Liver (tissue), 9 donors: ENCODE measurements around the gene ECE1. TPM values are rescaled to one million over a fixed set of nuclear protein-coding genes. Genes with fewer than 3 reads are reported as not detected.

ENCODE experiments used
- DNase-seq: peaks from one replicate; pipeline ENCODE4 v3.0.0-alpha.2; 2017; ENCODE audit warnings: low spot score
- H3K27ac ChIP-seq, 2 donors: one replicate each; pipeline ENCODE4 v1.7.0; 2013; ENCODE audit warnings: inconsistent platforms in 2 of 2, low read length in 2 of 2, control low read depth in 1 of 2, low read depth in 1 of 2, mild to moderate bottlenecking in 1 of 2
- H3K27me3 ChIP-seq, 4 donors: one replicate each; pipeline versions ENCODE4 v1.6.1 to v1.7.0; 2013; ENCODE audit warnings: low read length in 3 of 4, inconsistent platforms in 1 of 4, mild to moderate bottlenecking in 1 of 4, moderate library complexity in 1 of 4; ENCODE audit not compliant: control insufficient read depth in 4 of 4, insufficient read depth in 4 of 4
- H3K36me3 ChIP-seq, 4 donors: one replicate each; pipeline versions ENCODE4 v1.6.1 to v1.7.0; 2013; ENCODE audit warnings: low read length in 3 of 4, mild to moderate bottlenecking in 3 of 4, low read depth in 1 of 4, moderate library complexity in 1 of 4; ENCODE audit not compliant: control insufficient read depth in 4 of 4, insufficient read depth in 3 of 4
- H3K4me1 ChIP-seq, 4 donors: one replicate each; pipeline versions ENCODE4 v1.6.1 to v1.7.0; 2013; ENCODE audit warnings: low read length in 3 of 4, mild to moderate bottlenecking in 3 of 4, moderate library complexity in 1 of 4; ENCODE audit not compliant: control insufficient read depth in 4 of 4, insufficient read depth in 4 of 4
- H3K4me3 ChIP-seq, 3 donors: one replicate each; pipeline versions ENCODE4 v1.6.1 to v1.7.0; 2013; ENCODE audit warnings: low read length in 3 of 3, control low read depth in 1 of 3, low read depth in 1 of 3, mild to moderate bottlenecking in 1 of 3
- H3K9ac ChIP-seq, 2 donors: one replicate each; pipeline ENCODE4 v1.7.0; 2013; ENCODE audit warnings: low read length in 2 of 2, mild to moderate bottlenecking in 2 of 2, moderate library complexity in 2 of 2, control low read depth in 1 of 2, low read depth in 1 of 2
- H3K9me3 ChIP-seq, 4 donors: one replicate each; pipeline versions ENCODE4 v1.6.1 to v1.7.0; 2013; ENCODE audit warnings: low read length in 3 of 4; ENCODE audit not compliant: control insufficient read depth in 4 of 4
- EGR1 ChIP-seq, 2 donors: IDR thresholded peaks; 2 replicates each; pipeline ENCODE4 v1.6.1; 2016 to 2018; ENCODE audit warnings: antibody characterized with exemption in 2 of 2, low read depth in 2 of 2
- FOXA1 ChIP-seq: IDR thresholded peaks from 2 replicates; pipeline ENCODE4 v1.6.1; 2016; ENCODE audit warnings: antibody characterized with exemption
- FOXA2 ChIP-seq: IDR thresholded peaks from 2 replicates; pipeline ENCODE4 v1.6.1; 2016; ENCODE audit warnings: antibody characterized with exemption
- GABPA ChIP-seq, 2 donors: IDR thresholded peaks in 1 of 2; conservative IDR thresholded peaks in 1 of 2; 2 replicates each; pipeline ENCODE4 v1.6.1; 2016; ENCODE audit warnings: antibody characterized with exemption in 2 of 2, mild to moderate bottlenecking in 1 of 2, moderate library complexity in 1 of 2
- HNF4A ChIP-seq, 2 donors: conservative IDR thresholded peaks; 2 replicates each; pipeline ENCODE4 v1.6.1; 2016; ENCODE audit warnings: antibody characterized with exemption in 2 of 2, mild to moderate bottlenecking in 2 of 2
- HNF4G ChIP-seq: IDR thresholded peaks from 2 replicates; pipeline ENCODE4 v1.6.1; 2016; ENCODE audit warnings: antibody characterized with exemption
- JUND ChIP-seq, 2 donors: IDR thresholded peaks; 2 replicates each; pipeline ENCODE4 v1.6.1; 2016; ENCODE audit warnings: antibody characterized with exemption in 2 of 2
- NR2F2 ChIP-seq: IDR thresholded peaks from 2 replicates; pipeline ENCODE4 v1.6.1; 2016; ENCODE audit warnings: antibody characterized with exemption
- RAD21 ChIP-seq, 2 donors: IDR thresholded peaks; 2 replicates each; pipeline ENCODE4 v1.6.1; 2016; ENCODE audit warnings: antibody characterized with exemption in 2 of 2, mild to moderate bottlenecking in 2 of 2
- RXRA ChIP-seq, 2 donors: IDR thresholded peaks; 2 replicates each; pipeline ENCODE4 v1.6.1; 2017 to 2018; ENCODE audit warnings: antibody characterized with exemption in 2 of 2, mild to moderate bottlenecking in 1 of 2
- SP1 ChIP-seq: IDR thresholded peaks from 2 replicates; pipeline ENCODE4 v1.6.1; 2018; ENCODE audit warnings: antibody characterized with exemption, mild to moderate bottlenecking
- TAF1 ChIP-seq: conservative IDR thresholded peaks from 2 replicates; pipeline ENCODE4 v1.6.1; 2016; ENCODE audit warnings: antibody characterized with exemption, mild to moderate bottlenecking
- YY1 ChIP-seq: IDR thresholded peaks from 2 replicates; pipeline ENCODE4 v1.6.1; 2016; ENCODE audit warnings: antibody characterized with exemption, mild to moderate bottlenecking
- ZBTB33 ChIP-seq: IDR thresholded peaks from 2 replicates; pipeline ENCODE4 v1.6.1; 2016; ENCODE audit warnings: antibody characterized with exemption
- WGBS: extraction: QIAGEN DNeasy Blood & Tissue Kit; methylation state at CpG from one replicate; pipeline ENCODE4 v1.1.7; 2013; 5-methylcytosine and 5-hydroxymethylcytosine counted together
- polyA plus RNA-seq, 2 donors: library from polyadenylated mRNA; stranded (reverse) in 1 of 2; unstranded in 1 of 2; fragments of 200-250 nt in 1 of 2; fragments of >200 nt in 1 of 2; fragmentation: Nextera tagmentation in 1 of 2; extraction: Ambion mirVana in 1 of 2; gene quantifications; one replicate each; pipeline versions ENCODE4 v1.2.1 to v1.2.3, GENCODE V29; 2013 to 2015
- total RNA-seq, 2 donors: library from RNA; depleted of rRNA; stranded (reverse); fragments of >200 nt; gene quantifications; one replicate each; pipeline ENCODE4 v1.2.3, GENCODE V29; 2014
- TF ChIP-seq, protein P1 (sequence below): IDR thresholded peaks from 2 replicates; pipeline ENCODE4 v1.6.1; 2016; ENCODE audit warnings: antibody characterized with exemption, mild to moderate bottlenecking
- TF ChIP-seq, protein P2 (sequence below): fragments of 150-350 bp; IDR thresholded peaks from 2 replicates; pipeline ENCODE4 v1.5.1; 2017; ENCODE audit warnings: improper control_type of control experiment, low read depth, low read length; ENCODE audit not compliant: missing input control
- TF ChIP-seq, protein P3 (sequence below): IDR thresholded peaks from 2 replicates; pipeline ENCODE4 v1.6.1; 2016; ENCODE audit warnings: antibody characterized with exemption
- TF ChIP-seq, protein P4 (sequence below): IDR thresholded peaks from 2 replicates; pipeline ENCODE4 v1.6.1; 2016; ENCODE audit warnings: antibody characterized with exemption
- donor health status: healthy.
- donor health status: healthy.
- donor health status: healthy.
- donor health status: healthy.
- donor health status: healthy.

ECE1 gene
- total and polyA plus RNA-seq, 4 donors = 29.3 to 46.4 (median 39.6) TPM

DNA sequence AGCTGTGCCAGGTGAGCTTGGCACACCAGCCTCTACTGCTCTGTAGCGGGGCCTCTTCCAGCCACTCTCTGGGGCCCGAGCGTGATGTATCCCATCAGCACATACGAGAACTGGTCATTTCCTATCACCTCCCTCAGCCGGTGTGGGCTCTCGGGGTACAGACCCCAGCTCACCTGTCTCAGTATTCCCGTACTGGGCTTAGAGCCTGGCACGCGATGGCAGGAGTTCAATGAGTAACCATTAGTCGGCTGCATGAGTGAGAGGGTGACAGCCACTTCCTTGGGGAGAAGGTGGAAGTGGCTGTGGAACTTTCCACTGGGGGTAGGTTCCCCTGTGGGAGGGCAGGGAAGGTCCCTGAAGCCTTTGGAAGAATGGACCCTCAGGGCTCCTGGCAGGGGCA, 46.1 kb downstream of the ECE1 start:
- Histone ChIP-seq H3K27me3 (no peaks in the 10 kb centered on the region), H3K9ac (no peak overlapping the region), H3K4me1 (peaks cover 0 to 15% (median 11%) of the 10 kb centered on the region in 4 donors), H3K4me3 (no peak overlapping the region), H3K27ac (no peak overlapping the region), H3K36me3 (peaks cover 3 to 56% (median 33%) of the 10 kb centered on the region in 4 donors), H3K9me3 (no peaks in the 10 kb centered on the region)
- no peak for DNase-seq
- WGBS = 94% methylated on average over 10 of the region's 10 CpGs
- TF ChIP-seq FOXA1 = no peak
- TF ChIP-seq, protein P1, sequence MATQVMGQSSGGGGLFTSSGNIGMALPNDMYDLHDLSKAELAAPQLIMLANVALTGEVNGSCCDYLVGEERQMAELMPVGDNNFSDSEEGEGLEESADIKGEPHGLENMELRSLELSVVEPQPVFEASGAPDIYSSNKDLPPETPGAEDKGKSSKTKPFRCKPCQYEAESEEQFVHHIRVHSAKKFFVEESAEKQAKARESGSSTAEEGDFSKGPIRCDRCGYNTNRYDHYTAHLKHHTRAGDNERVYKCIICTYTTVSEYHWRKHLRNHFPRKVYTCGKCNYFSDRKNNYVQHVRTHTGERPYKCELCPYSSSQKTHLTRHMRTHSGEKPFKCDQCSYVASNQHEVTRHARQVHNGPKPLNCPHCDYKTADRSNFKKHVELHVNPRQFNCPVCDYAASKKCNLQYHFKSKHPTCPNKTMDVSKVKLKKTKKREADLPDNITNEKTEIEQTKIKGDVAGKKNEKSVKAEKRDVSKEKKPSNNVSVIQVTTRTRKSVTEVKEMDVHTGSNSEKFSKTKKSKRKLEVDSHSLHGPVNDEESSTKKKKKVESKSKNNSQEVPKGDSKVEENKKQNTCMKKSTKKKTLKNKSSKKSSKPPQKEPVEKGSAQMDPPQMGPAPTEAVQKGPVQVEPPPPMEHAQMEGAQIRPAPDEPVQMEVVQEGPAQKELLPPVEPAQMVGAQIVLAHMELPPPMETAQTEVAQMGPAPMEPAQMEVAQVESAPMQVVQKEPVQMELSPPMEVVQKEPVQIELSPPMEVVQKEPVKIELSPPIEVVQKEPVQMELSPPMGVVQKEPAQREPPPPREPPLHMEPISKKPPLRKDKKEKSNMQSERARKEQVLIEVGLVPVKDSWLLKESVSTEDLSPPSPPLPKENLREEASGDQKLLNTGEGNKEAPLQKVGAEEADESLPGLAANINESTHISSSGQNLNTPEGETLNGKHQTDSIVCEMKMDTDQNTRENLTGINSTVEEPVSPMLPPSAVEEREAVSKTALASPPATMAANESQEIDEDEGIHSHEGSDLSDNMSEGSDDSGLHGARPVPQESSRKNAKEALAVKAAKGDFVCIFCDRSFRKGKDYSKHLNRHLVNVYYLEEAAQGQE = no peak
- TF ChIP-seq RXRA (IDR thresholded peaks at IDR 0.05) = no peak
- TF ChIP-seq YY1 = no peak
- no peak for TF ChIP-seq ZBTB33
- TF ChIP-seq TAF1 = no peak
- no peak for TF ChIP-seq NR2F2
- no peak for TF ChIP-seq GABPA (IDR thresholded peaks at IDR 0.05 in 1 of 2, conservative IDR thresholded peaks at IDR 0.05 in 1 of 2)
- TF ChIP-seq RAD21 (IDR thresholded peaks at IDR 0.05) = no peak
- TF ChIP-seq SP1 = no peak
- no peak for TF ChIP-seq HNF4A (conservative IDR thresholded peaks at IDR 0.05)
- TF ChIP-seq, protein P2, sequence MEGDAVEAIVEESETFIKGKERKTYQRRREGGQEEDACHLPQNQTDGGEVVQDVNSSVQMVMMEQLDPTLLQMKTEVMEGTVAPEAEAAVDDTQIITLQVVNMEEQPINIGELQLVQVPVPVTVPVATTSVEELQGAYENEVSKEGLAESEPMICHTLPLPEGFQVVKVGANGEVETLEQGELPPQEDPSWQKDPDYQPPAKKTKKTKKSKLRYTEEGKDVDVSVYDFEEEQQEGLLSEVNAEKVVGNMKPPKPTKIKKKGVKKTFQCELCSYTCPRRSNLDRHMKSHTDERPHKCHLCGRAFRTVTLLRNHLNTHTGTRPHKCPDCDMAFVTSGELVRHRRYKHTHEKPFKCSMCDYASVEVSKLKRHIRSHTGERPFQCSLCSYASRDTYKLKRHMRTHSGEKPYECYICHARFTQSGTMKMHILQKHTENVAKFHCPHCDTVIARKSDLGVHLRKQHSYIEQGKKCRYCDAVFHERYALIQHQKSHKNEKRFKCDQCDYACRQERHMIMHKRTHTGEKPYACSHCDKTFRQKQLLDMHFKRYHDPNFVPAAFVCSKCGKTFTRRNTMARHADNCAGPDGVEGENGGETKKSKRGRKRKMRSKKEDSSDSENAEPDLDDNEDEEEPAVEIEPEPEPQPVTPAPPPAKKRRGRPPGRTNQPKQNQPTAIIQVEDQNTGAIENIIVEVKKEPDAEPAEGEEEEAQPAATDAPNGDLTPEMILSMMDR = no peak
- TF ChIP-seq HNF4G = no peak
- TF ChIP-seq EGR1 (IDR thresholded peaks at IDR 0.05; ENCODE audit: low read depth in 2 of 2) = no peak
- TF ChIP-seq, protein P3, sequence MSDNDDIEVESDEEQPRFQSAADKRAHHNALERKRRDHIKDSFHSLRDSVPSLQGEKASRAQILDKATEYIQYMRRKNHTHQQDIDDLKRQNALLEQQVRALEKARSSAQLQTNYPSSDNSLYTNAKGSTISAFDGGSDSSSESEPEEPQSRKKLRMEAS = no peak
- TF ChIP-seq JUND (IDR thresholded peaks at IDR 0.05) = no peak

GRCh38 chr1:21242846-21243245, 47.4 kb downstream of the ECE1 start:
- Histone ChIP-seq H3K4me3 (no peak overlapping the region), H3K36me3 (peaks cover 6 to 61% (median 38%) of the 10 kb centered on the region in 4 donors), H3K4me1 (peaks cover 0 to 9% (median 6%) of the 10 kb centered on the region in 4 donors), H3K27ac (no peak overlapping the region), H3K9ac (no peak overlapping the region), H3K27me3 (no peaks in the 10 kb centered on the region), H3K9me3 (no peaks in the 10 kb centered on the region)
- no peak for DNase-seq
- 90% methylated on average over 4 of the region's 4 CpGs for WGBS
- TF ChIP-seq, protein P4, sequence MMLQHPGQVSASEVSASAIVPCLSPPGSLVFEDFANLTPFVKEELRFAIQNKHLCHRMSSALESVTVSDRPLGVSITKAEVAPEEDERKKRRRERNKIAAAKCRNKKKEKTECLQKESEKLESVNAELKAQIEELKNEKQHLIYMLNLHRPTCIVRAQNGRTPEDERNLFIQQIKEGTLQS = no peak
- TF ChIP-seq TAF1 = no peak
- TF ChIP-seq ZBTB33 = no peak
- no peak for TF ChIP-seq FOXA2
- no peak for TF ChIP-seq HNF4A (conservative IDR thresholded peaks at IDR 0.05)
- TF ChIP-seq, protein P2 = no peak
- TF ChIP-seq HNF4G = no peak
- TF ChIP-seq NR2F2 = no peak
- TF ChIP-seq FOXA1 = no peak
- no peak for TF ChIP-seq RAD21 (IDR thresholded peaks at IDR 0.05)
- TF ChIP-seq GABPA (IDR thresholded peaks at IDR 0.05 in 1 of 2, conservative IDR thresholded peaks at IDR 0.05 in 1 of 2) = no peak
